Activated B cell treated with CpG ODN at 0.5 μM for 24 hours (primary cell): ENCODE results near the gene ALLC. TPM values are rescaled to one million over a fixed set of nuclear protein-coding genes. Genes with fewer than 3 reads are reported as not detected.

Experiments
- ATAC-seq: fragments of 200-7000 bp; cut with Tn5 transposase; one replicate; pipeline ENCODE4 v1.10.0; 2021; ENCODE audit warnings: low read depth, mild to moderate bottlenecking, moderate library complexity
- CTCF ChIA-PET: fragments of 350-600 bp; sonication (Branson Sonifier 250); formaldehyde crosslinking; loops from one replicate; lab custom pipeline; 2021; ENCODE audit warnings: antibody characterized with exemption; lab: Charles Lee
- POLR2A ChIA-PET: fragments of 350-600 bp; sonication (Branson Sonifier 250); formaldehyde crosslinking; loops from one replicate; lab custom pipeline; 2021; ENCODE audit warnings: antibody characterized with exemption; lab: Charles Lee
- DNase-seq: peaks from one replicate; pipeline ENCODE4 v3.0.0; 2022
- H3K27ac Mint-ChIP-seq: one replicate; pipeline ENCODE4 v1.8.0; 2020; ENCODE audit warnings: mixed read lengths
- H3K27me3 Mint-ChIP-seq: one replicate; pipeline ENCODE4 v1.8.0; 2021; ENCODE audit warnings: mixed read lengths
- H3K36me3 Mint-ChIP-seq: one replicate; pipeline ENCODE4 v1.8.0; 2021; ENCODE audit warnings: low read depth, mixed read lengths
- H3K4me1 Mint-ChIP-seq: one replicate; pipeline ENCODE4 v1.8.0; 2021; ENCODE audit warnings: mixed read lengths
- H3K4me3 Mint-ChIP-seq: one replicate; pipeline ENCODE4 v1.8.0; 2020; ENCODE audit warnings: mild to moderate bottlenecking, mixed read lengths
- H3K9me3 Mint-ChIP-seq: one replicate; pipeline ENCODE4 v1.8.0; 2020; ENCODE audit warnings: mixed read lengths
- intact Hi-C: fragments of 100-400 bp; cut with micrococcal nuclease; formaldehyde crosslinking; loops from one replicate; pipeline ENCODE4 v1.15.1; 2024
- total RNA-seq: library from RNA; stranded (reverse); gene quantifications from 2 replicates; pipeline ENCODE4 v1.2.3, GENCODE V29; 2022
- TF ChIP-seq, protein P1 (sequence below): fragments of 200-600 bp; IDR thresholded peaks from one replicate; pipeline ENCODE4 v1.8.0; 2022; ENCODE audit warnings: antibody characterized with exemption, mild to moderate bottlenecking

Gene ALLC
- total RNA-seq, 1 donor from 2014 or later: not detected

DNA sequence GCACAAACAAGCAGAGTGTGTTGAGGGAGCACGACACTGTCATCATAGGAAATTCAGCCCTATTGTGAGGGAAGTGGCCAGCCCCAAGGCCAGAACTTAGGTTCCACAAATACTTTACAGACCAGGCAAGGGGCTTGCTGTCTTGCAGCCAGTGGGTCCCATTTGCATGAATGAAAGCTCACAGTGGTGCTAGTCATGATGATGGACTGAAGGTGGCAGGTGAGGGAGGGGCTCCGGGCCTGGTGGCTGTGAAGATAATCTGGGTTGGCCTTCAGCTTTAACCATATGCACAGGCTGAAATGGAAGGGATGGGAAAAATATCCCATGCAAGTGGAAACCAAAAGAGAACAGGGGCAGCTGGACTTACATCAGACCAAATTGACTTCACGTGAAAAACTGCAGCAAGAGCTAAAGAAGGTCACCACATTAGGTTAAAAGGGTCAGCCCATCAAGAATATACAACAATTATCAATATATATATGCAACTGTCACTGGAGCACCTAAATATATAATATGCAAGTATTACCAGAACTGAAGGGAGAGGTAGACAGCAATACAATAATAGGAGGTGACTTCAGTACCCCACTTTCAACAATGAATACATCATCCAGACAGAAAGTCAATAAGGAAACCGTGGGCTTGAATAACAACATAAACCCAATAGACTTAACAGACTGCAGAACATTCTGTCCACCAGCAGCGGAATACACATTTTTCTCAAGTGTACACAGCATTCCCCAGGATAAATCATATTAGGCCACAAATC is 84.9 kb downstream of the ALLC start:
- TF ChIP-seq, protein P1, sequence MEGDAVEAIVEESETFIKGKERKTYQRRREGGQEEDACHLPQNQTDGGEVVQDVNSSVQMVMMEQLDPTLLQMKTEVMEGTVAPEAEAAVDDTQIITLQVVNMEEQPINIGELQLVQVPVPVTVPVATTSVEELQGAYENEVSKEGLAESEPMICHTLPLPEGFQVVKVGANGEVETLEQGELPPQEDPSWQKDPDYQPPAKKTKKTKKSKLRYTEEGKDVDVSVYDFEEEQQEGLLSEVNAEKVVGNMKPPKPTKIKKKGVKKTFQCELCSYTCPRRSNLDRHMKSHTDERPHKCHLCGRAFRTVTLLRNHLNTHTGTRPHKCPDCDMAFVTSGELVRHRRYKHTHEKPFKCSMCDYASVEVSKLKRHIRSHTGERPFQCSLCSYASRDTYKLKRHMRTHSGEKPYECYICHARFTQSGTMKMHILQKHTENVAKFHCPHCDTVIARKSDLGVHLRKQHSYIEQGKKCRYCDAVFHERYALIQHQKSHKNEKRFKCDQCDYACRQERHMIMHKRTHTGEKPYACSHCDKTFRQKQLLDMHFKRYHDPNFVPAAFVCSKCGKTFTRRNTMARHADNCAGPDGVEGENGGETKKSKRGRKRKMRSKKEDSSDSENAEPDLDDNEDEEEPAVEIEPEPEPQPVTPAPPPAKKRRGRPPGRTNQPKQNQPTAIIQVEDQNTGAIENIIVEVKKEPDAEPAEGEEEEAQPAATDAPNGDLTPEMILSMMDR: no peak
- ChIA-PET POLR2A (no interaction called here), CTCF (no interaction called here)
- Mint-ChIP-seq H3K27me3 (peaks cover 6% of the 10 kb centered on the region), H3K36me3 (no peaks in the 10 kb centered on the region), H3K27ac (no peak overlapping the region), H3K9me3 (no peaks in the 10 kb centered on the region), H3K4me1 (no peaks in the 10 kb centered on the region), H3K4me3 (no peak overlapping the region)
- ATAC-seq (no peak), DNase-seq (no peak)
- intact Hi-C loops: no loop called here

DNA sequence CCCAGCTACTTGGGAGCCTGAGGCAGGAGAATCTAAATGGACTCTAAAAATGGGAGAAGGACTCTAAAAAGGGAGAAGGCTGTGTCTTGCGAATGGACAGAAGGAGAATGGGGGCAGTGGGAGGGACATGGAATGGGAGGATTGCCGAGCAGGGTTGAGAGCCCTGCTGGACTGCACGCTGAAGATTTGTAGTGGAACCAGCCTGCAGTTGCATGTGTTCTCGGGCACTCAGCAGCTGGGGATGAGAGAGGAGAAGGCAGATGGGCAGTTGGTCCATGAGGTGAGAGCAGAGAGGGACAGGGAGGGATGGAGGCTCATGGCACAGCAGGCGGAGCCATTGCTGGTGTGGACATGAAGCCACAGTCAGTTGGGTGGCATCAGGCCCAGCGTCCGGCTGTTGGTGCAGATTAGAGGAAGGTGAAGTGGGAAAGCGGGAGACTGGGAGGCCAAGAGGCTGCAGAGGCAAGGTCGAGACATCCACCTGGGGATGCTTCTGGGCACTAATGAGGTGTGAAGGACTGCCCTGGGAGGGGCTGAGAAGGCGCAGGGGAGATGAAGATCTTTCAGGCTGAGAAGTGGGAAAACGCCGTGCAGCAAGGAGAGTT is 86.1 kb downstream of the ALLC start:
- ATAC-seq (no peak), DNase-seq (no peak)
- TF ChIP-seq, protein P1: no peak
- Mint-ChIP-seq H3K36me3 (no peaks in the 10 kb centered on the region), H3K9me3 (no peaks in the 10 kb centered on the region), H3K27ac (no peak overlapping the region), H3K4me1 (no peaks in the 10 kb centered on the region), H3K27me3 (peaks cover 6% of the 10 kb centered on the region), H3K4me3 (no peak overlapping the region)
- POLR2A ChIA-PET: no interaction called here
- intact Hi-C loops: no loop called here
- CTCF ChIA-PET: no interaction called here

DNA sequence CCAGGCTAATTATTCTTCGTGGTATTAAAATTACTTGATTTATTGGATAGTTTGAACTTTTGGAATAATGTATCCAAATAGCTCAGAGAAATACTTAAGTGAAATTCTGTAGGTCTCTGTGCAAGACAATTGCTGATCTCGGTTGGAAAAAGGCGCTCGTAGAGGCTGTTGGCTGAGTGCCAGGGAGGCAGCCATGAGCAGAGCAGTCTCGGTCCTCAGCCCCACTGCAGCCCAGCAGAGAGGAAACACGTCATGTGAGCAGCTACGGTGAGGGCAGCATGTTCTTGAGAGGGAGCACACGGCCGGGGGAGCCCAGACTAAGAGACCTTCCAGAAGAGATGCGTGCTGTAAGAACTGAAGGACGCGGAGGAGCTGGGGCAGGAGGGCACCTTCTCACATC is 87.9 kb downstream of the ALLC start:
- Mint-ChIP-seq H3K9me3 (no peaks in the 10 kb centered on the region), H3K27me3 (peaks cover 8% of the 10 kb centered on the region), H3K4me3 (no peak overlapping the region), H3K36me3 (no peaks in the 10 kb centered on the region), H3K27ac (no peak overlapping the region), H3K4me1 (no peaks in the 10 kb centered on the region)
- intact Hi-C loops: no loop called here
- CTCF ChIA-PET: no interaction called here
- DNase-seq (no peak), ATAC-seq (no peak)
- POLR2A ChIA-PET: no interaction called here
- TF ChIP-seq, protein P1: no peak

DNA sequence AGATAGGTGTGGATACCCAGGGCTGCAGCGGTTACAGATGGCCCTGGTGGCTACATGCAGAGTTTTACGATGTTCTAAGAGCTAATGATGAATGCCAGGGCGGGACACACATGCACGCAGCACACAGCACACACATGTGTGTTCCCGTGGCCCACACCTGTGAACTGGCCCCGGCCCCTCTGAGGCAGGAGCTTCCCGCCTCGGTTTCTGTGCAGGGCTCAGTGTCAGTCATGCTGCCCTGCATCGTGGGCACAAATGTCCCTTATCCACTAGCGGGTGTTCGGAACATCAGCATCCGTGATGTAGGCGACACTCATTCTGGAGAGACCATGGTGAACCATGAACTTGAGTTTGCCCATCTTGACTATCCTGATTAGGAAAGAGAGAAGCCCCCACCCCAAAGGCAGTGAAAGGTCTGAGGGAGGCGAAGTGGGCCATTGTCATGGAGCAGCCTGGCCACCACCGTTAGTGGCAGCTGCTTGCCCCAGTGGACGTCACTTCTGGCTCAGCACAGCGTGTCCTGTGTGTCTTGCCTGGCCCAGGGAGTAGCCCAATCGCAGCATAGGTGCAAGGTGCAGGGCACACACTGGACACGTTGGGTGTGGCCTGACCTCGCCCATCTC is 89.1 kb downstream of the ALLC start:
- ChIA-PET CTCF (no interaction called here), POLR2A (no interaction called here)
- peaks cover 5% of the 10 kb centered on the region for H3K27me3 Mint-ChIP-seq
- H3K4me1 Mint-ChIP-seq: no peaks in the 10 kb centered on the region
- H3K4me3 Mint-ChIP-seq: no peak overlapping the region
- no peak for DNase-seq
- no peaks in the 10 kb centered on the region for H3K9me3 Mint-ChIP-seq
- no peak overlapping the region for H3K27ac Mint-ChIP-seq
- ATAC-seq: no peak
- H3K36me3 Mint-ChIP-seq: no peaks in the 10 kb centered on the region
- intact Hi-C loops: no loop called here
- TF ChIP-seq, protein P1: no peak

DNA sequence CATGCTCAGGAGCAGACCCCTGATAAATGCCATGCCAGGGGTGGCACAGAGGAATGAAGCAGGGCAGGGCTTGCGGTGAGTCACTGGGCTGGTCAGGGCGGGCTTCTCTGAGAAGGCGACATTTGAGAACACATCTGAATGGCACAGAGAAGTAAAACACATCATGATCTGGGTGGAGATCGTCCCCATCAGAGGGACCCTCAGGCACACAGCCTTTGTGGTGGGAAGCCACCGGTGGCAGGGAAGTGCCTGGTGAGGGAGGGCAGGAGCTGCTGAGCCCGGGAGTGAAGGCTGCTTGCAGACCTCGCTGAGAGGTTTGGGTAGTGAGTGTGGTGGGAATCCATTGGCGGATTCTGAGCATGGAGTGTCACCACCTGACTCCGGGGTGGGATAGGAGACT is 89.8 kb downstream of the ALLC start:
- H3K27me3 Mint-ChIP-seq: peaks cover 5% of the 10 kb centered on the region
- no peaks in the 10 kb centered on the region for H3K4me1 Mint-ChIP-seq
- no peak overlapping the region for H3K4me3 Mint-ChIP-seq
- no peaks in the 10 kb centered on the region for H3K36me3 Mint-ChIP-seq
- ChIA-PET CTCF (no interaction called here), POLR2A (no interaction called here)
- no peak overlapping the region for H3K27ac Mint-ChIP-seq
- intact Hi-C loops: no loop called here
- TF ChIP-seq, protein P1: no peak
- ATAC-seq (no peak), DNase-seq (no peak)
- H3K9me3 Mint-ChIP-seq: no peaks in the 10 kb centered on the region
